Parathyroid adenoma (tissue), 2 donors: ENCODE data around the gene MMP8.

ENCODE experiments used
- H2AFZ ChIP-seq: fragments of 300-600 bp; sonication (generic); one replicate; pipeline ENCODE4 v1.7.0; 2017; ENCODE audit warnings: antibody characterized with exemption, mild to moderate bottlenecking
- H3K27ac ChIP-seq: fragments of 300-600 bp; sonication (generic); one replicate; pipeline ENCODE4 v1.7.0; 2017
- H3K27me3 ChIP-seq: fragments of 300-600 bp; sonication (generic); one replicate; pipeline ENCODE4 v1.7.0; 2017; ENCODE audit warnings: low read length; ENCODE audit not compliant: control insufficient read depth, insufficient read depth
- H3K36me3 ChIP-seq: fragments of 300-600 bp; sonication (generic); one replicate; pipeline ENCODE4 v1.7.0; 2017; ENCODE audit warnings: low read length; ENCODE audit not compliant: control insufficient read depth, insufficient read depth
- H3K4me1 ChIP-seq: fragments of 300-600 bp; sonication (generic); one replicate; pipeline ENCODE4 v1.7.0; 2017; ENCODE audit warnings: control low read depth
- H3K4me2 ChIP-seq: fragments of 300-600 bp; sonication (generic); one replicate; pipeline ENCODE4 v1.7.0; 2017; ENCODE audit warnings: low read length
- H3K4me3 ChIP-seq: fragments of 300-600 bp; sonication (generic); one replicate; pipeline ENCODE4 v1.7.0; 2017; ENCODE audit warnings: low read depth, low read length
- H3K79me2 ChIP-seq: fragments of 300-600 bp; sonication (generic); one replicate; pipeline ENCODE4 v1.7.0; 2017; ENCODE audit warnings: control low read depth
- H3K9ac ChIP-seq: fragments of 300-600 bp; sonication (generic); one replicate; pipeline ENCODE4 v1.7.0; 2017; ENCODE audit warnings: mild to moderate bottlenecking
- H3K9me3 ChIP-seq: fragments of 300-600 bp; sonication (generic); one replicate; pipeline ENCODE4 v1.7.0; 2017; ENCODE audit warnings: low read length; ENCODE audit not compliant: control insufficient read depth
- TF ChIP-seq, protein P1 (sequence below): fragments of 300-600 bp; sonication (generic); IDR thresholded peaks from one replicate; pipeline ENCODE4 v1.7.0; 2017; ENCODE audit warnings: antibody characterized with exemption, mild to moderate bottlenecking
- donor health status: primary hyperparathyroidism.

Gene MMP8

DNA sequence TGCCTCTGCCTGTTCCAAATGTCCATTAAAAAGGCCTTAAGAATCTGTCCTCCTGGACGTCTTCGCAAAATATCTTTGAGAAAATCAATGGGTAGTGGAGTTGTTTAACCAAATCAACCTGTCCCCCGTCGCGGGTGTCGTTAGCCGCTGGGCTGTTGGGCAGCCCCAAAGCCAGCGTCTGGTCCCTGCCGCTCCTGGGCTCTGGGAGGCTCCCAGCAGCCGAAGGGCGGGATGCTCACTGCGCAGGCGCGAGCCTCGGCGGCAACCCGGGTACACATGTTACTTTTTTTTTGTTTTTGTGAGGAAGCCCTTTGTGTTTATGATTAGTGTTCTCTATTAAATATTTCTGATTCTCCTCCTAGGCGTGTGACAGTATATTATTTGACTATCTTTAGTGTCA lies 43.0 kb upstream of the MMP8 start:
- H3K9me3 ChIP-seq = no peaks in the 10 kb centered on the region
- H3K27me3 ChIP-seq = no peaks in the 10 kb centered on the region
- no peak overlapping the region for H3K4me3 ChIP-seq
- H2AFZ ChIP-seq = no peak overlapping the region
- no peak overlapping the region for H3K27ac ChIP-seq
- no peak overlapping the region for H3K9ac ChIP-seq
- H3K79me2 ChIP-seq = no peaks in the 10 kb centered on the region
- H3K4me2 ChIP-seq = no peak overlapping the region
- H3K4me1 ChIP-seq = no peaks in the 10 kb centered on the region
- no peaks in the 10 kb centered on the region for H3K36me3 ChIP-seq
- TF ChIP-seq, protein P1, sequence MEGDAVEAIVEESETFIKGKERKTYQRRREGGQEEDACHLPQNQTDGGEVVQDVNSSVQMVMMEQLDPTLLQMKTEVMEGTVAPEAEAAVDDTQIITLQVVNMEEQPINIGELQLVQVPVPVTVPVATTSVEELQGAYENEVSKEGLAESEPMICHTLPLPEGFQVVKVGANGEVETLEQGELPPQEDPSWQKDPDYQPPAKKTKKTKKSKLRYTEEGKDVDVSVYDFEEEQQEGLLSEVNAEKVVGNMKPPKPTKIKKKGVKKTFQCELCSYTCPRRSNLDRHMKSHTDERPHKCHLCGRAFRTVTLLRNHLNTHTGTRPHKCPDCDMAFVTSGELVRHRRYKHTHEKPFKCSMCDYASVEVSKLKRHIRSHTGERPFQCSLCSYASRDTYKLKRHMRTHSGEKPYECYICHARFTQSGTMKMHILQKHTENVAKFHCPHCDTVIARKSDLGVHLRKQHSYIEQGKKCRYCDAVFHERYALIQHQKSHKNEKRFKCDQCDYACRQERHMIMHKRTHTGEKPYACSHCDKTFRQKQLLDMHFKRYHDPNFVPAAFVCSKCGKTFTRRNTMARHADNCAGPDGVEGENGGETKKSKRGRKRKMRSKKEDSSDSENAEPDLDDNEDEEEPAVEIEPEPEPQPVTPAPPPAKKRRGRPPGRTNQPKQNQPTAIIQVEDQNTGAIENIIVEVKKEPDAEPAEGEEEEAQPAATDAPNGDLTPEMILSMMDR = no peak

GRCh38 chr11:102763440-102763839 lies 38.7 kb upstream of the MMP8 start:
- Histone ChIP-seq H3K4me2 (no peak overlapping the region), H3K36me3 (no peaks in the 10 kb centered on the region), H3K9me3 (no peaks in the 10 kb centered on the region), H3K79me2 (no peaks in the 10 kb centered on the region), H3K27ac (no peak overlapping the region), H3K4me1 (no peaks in the 10 kb centered on the region), H3K9ac (no peak overlapping the region), H3K27me3 (no peaks in the 10 kb centered on the region), H2AFZ (no peak overlapping the region), H3K4me3 (no peak overlapping the region)
- TF ChIP-seq, protein P1 = no peak

DNA sequence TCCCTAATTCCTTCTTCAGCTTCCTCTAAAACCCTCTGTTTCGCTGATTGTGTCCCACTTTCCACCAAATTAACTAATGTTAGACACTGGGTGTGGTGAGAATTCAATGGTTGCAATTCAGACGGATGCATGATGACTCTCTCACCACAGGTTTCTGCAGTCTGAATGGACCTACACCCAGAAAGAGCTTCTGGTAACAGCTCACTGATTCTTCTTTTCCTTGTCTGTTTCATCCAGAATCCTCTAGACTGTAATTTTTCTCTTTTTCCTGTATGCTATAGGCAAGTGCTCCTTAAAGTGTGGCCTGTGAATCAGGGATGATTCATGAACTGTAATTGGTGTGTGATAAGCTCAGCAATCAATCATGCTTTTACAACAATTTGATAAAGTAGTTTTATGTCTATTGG lies 37.6 kb upstream of the MMP8 start:
- Histone ChIP-seq H2AFZ (no peak overlapping the region), H3K9me3 (no peaks in the 10 kb centered on the region), H3K36me3 (no peaks in the 10 kb centered on the region), H3K27ac (no peak overlapping the region), H3K27me3 (no peaks in the 10 kb centered on the region), H3K4me3 (no peak overlapping the region), H3K4me2 (no peak overlapping the region), H3K4me1 (no peaks in the 10 kb centered on the region), H3K79me2 (no peaks in the 10 kb centered on the region), H3K9ac (no peak overlapping the region)
- TF ChIP-seq, protein P1 = no peak

DNA sequence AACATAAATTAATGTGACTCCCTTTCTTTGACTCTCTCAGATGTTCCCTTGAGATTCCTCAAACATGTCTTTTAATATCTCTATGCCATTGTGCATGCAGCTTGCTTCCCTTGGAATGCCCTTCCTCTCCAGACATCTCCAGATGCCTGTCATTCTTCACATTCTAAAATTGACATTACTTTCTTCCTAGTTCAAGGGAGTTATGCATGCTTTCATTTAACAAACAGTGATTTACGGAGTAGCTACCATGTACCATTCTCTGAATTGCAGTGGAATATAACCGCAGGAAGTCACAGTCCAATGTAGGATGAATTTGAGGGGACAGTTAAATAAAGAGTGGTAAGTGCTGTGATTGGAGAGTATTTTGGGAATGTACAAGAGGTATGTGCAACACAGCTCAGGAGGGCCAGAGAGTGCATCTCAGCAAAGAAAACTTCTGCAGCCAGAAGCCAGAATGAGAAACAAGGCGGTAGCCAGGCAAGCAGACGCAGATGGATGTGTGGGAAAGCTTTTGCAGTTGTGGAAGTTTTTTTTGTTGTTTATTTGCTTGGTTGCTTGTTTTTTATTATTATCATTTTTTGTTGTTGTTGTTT lies 37.0 kb upstream of the MMP8 start:
- Histone ChIP-seq H3K4me1 (no peaks in the 10 kb centered on the region), H3K79me2 (no peaks in the 10 kb centered on the region), H3K9ac (no peak overlapping the region), H3K27ac (no peak overlapping the region), H2AFZ (no peak overlapping the region), H3K4me3 (no peak overlapping the region), H3K9me3 (no peaks in the 10 kb centered on the region), H3K4me2 (no peak overlapping the region), H3K27me3 (no peaks in the 10 kb centered on the region), H3K36me3 (no peaks in the 10 kb centered on the region)
- TF ChIP-seq, protein P1 = no peak

- Histone ChIP-seq H2AFZ (no peak overlapping the region), H3K27ac (no peak overlapping the region), H3K27me3 (no peaks in the 10 kb centered on the region), H3K4me2 (no peak overlapping the region), H3K9me3 (no peaks in the 10 kb centered on the region), H3K79me2 (no peaks in the 10 kb centered on the region), H3K4me1 (no peaks in the 10 kb centered on the region), H3K4me3 (no peak overlapping the region), H3K36me3 (no peaks in the 10 kb centered on the region), H3K9ac (no peak overlapping the region)
- TF ChIP-seq, protein P1 = no peak
Measured at GRCh38 chr11:102760344-102761035, 35.7 kb upstream of the MMP8 start.
